Sigmoid colon (tissue), 7 donors: ENCODE data around the gene ZNF280C. TPM values are rescaled to one million over a fixed set of nuclear protein-coding genes. Genes with fewer than 3 reads are reported as not detected.

Source experiments
- DNase-seq: peaks from one replicate; pipeline ENCODE4 v3.0.0-alpha.2; 2019
- H3K27ac ChIP-seq, 4 donors: fragments of 200-600 bp; sonication (generic); one replicate each; pipeline ENCODE4 v1.5.1; 2016 to 2019; ENCODE audit warnings: mild to moderate bottlenecking in 1 of 4
- H3K27me3 ChIP-seq, 3 donors: fragments of 200-600 bp; sonication (generic); one replicate each; pipeline ENCODE4 v1.5.1; 2019; ENCODE audit warnings: mild to moderate bottlenecking in 1 of 3
- H3K36me3 ChIP-seq, 4 donors: fragments of 200-600 bp; sonication (generic); one replicate each; pipeline ENCODE4 v1.5.1; 2016 to 2019
- H3K4me1 ChIP-seq, 4 donors: fragments of 200-600 bp; sonication (generic); one replicate each; pipeline ENCODE4 v1.5.1; 2017 to 2019
- H3K4me3 ChIP-seq, 4 donors: fragments of 200-600 bp; sonication (generic); one replicate each; pipeline ENCODE4 v1.5.1; 2017 to 2019; ENCODE audit warnings: mild to moderate bottlenecking in 2 of 4, moderate library complexity in 1 of 4
- H3K9me3 ChIP-seq, 4 donors: fragments of 200-600 bp in 3 of 4; sonication (generic) in 3 of 4; one replicate each; pipeline versions ENCODE4 v1.5.1 to v1.6.1; 2013 to 2019
- EP300 ChIP-seq, 4 donors: sonication (generic); formaldehyde crosslinking; IDR thresholded peaks; one replicate each; pipeline ENCODE4 v1.6.1; 2017; ENCODE audit warnings: antibody characterized with exemption in 4 of 4
- POLR2A ChIP-seq, 2 donors: fragments of 450-650 bp; IDR thresholded peaks; one replicate each; pipeline ENCODE4 v1.6.1; 2016; ENCODE audit warnings: antibody characterized with exemption in 2 of 2, mild to moderate bottlenecking in 2 of 2, moderate library complexity in 2 of 2
- POLR2AphosphoS5 ChIP-seq, 4 donors: sonication (generic); formaldehyde crosslinking; IDR thresholded peaks; one replicate each; pipeline ENCODE4 v1.6.1; 2017; ENCODE audit warnings: antibody characterized with exemption in 4 of 4
- WGBS, 2 donors: extraction: QIAGEN DNeasy Blood & Tissue Kit; methylation state at CpG; one replicate each; pipeline ENCODE4 v1.1.7; 2013; 5-methylcytosine and 5-hydroxymethylcytosine counted together
- intact Hi-C: fragments of 100-400 bp; cut with DNase I; formaldehyde crosslinking; loops from one replicate; pipeline ENCODE4 v1.15.1; 2023
- polyA plus RNA-seq, 3 donors: library from polyadenylated mRNA; stranded (reverse); fragments of 200-250 nt; gene quantifications; one replicate each; pipeline ENCODE4 v1.2.3, GENCODE V29; 2013
- total RNA-seq, 4 donors: library from RNA; depleted of rRNA; stranded (reverse); fragments of >200 nt; gene quantifications; one replicate each; pipeline ENCODE4 v1.1.0, GENCODE V29; 2016
- TF ChIP-seq, protein P1 (sequence below), 4 experiments: fragments of 450-650 bp in 3 of 4; fragments of 200-600 bp in 1 of 4; IDR thresholded peaks; one replicate each; pipeline ENCODE4 v1.5.1; 2016 to 2019; ENCODE audit warnings: antibody characterized with exemption in 4 of 4, mild to moderate bottlenecking in 3 of 4, moderate library complexity in 2 of 4
- donor health status: healthy with polysubstance abuse.
- donor health status: Bipolar disorder and iron deficiency.
- donor health status: healthy.

Gene ZNF280C
- total and polyA plus RNA-seq, 7 donors, result under 0.01 to 6.4 (median 5.3) TPM

DNA sequence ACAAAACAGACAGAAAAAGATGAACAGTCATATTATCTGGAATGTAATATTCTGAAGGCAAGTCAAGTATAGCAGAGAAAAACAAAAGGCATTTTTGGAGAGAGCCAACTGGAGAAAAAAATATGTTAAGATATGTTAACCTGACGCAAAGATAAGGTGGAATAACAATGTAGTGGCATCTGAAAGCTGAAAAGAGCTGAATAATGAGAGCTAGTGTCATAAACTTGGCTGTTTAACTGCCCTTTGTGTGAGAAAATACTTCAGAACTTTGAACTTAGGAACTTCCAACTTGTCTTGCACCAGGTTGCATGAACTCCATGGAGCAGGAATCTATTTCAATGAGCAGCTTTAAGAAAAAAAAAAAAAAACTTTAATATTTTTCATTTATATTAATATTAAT is 64.1 kb downstream of the ZNF280C start:
- Histone ChIP-seq H3K9me3 (no peaks in the 10 kb centered on the region), H3K4me1 (no peaks in the 10 kb centered on the region), H3K27me3 (no peaks in the 10 kb centered on the region), H3K36me3 (peaks cover 0 to 9% (median 0%) of the 10 kb centered on the region in 4 donors), H3K4me3 (no peak overlapping the region), H3K27ac (no peak overlapping the region)
- TF ChIP-seq, protein P1, sequence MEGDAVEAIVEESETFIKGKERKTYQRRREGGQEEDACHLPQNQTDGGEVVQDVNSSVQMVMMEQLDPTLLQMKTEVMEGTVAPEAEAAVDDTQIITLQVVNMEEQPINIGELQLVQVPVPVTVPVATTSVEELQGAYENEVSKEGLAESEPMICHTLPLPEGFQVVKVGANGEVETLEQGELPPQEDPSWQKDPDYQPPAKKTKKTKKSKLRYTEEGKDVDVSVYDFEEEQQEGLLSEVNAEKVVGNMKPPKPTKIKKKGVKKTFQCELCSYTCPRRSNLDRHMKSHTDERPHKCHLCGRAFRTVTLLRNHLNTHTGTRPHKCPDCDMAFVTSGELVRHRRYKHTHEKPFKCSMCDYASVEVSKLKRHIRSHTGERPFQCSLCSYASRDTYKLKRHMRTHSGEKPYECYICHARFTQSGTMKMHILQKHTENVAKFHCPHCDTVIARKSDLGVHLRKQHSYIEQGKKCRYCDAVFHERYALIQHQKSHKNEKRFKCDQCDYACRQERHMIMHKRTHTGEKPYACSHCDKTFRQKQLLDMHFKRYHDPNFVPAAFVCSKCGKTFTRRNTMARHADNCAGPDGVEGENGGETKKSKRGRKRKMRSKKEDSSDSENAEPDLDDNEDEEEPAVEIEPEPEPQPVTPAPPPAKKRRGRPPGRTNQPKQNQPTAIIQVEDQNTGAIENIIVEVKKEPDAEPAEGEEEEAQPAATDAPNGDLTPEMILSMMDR (IDR thresholded peaks at IDR 0.05), result no peak
- TF ChIP-seq EP300 (IDR thresholded peaks at IDR 0.05), result no peak
- intact Hi-C loops, result no loop called here
- 19 to 75% methylated on average over 1 of the region's 1 CpG for WGBS, 2 donors
- no peak for DNase-seq

DNA sequence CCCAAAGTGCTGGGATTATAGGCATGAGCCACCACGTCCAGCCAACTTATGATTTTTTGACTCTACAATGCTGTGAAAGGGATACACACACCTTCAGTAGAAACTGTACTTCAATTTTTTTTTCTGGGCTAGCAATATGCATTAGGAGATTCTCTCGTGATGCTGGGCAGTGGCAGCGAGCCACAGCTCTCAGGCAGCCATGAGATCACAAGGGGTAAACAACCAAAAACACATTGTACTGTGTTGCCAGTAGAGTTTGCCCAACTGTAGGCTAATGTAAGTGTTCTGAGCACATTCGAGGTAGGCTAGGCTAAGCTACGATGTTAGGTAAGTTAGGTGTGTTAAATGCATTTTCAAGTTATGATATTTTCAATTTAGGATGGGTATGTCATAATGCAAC is 71.2 kb downstream of the ZNF280C start:
- Histone ChIP-seq H3K4me1 (no peaks in the 10 kb centered on the region), H3K27me3 (no peaks in the 10 kb centered on the region), H3K36me3 (no peaks in the 10 kb centered on the region), H3K4me3 (no peak overlapping the region), H3K9me3 (no peaks in the 10 kb centered on the region), H3K27ac (no peak overlapping the region)
- TF ChIP-seq POLR2AphosphoS5 (IDR thresholded peaks at IDR 0.05) (no peak), POLR2A (IDR thresholded peaks at IDR 0.05) (no peak), EP300 (IDR thresholded peaks at IDR 0.05) (no peak)
- TF ChIP-seq, protein P1 (IDR thresholded peaks at IDR 0.05), result no peak
- WGBS, 2 donors, result 61 to 79% methylated on average over 5 of the region's 5 CpGs
- no peak for DNase-seq
- intact Hi-C loops, result loop anchor here (10.0 kb wide), 1 partner anchor 593 kb away; no protein-coding TSS in a partner anchor

DNA sequence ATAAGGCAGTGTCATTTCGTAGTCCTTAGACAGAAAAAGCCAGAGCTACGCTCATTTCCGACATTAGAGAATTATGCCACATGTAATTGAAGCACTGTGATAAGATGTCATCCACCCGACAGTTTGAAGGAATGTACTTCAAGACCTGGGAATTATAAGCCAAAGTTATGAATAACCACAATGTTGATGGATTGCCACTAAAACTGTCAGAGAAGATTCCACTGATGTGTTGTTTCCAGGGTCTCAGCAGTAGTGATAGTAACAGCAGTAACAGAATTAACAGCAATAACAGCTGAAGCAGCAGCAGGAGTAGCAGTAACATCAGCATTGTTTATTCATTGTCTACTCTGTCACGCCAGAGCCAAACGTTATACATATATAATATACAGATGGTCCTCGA is 72.2 kb downstream of the ZNF280C start:
- no peak for DNase-seq
- Histone ChIP-seq H3K27ac (no peak overlapping the region), H3K36me3 (no peaks in the 10 kb centered on the region), H3K4me3 (no peak overlapping the region), H3K9me3 (no peaks in the 10 kb centered on the region), H3K27me3 (no peaks in the 10 kb centered on the region), H3K4me1 (no peaks in the 10 kb centered on the region)
- TF ChIP-seq POLR2A (IDR thresholded peaks at IDR 0.05), result no peak
- no peak for TF ChIP-seq EP300 (IDR thresholded peaks at IDR 0.05)
- no peak for TF ChIP-seq POLR2AphosphoS5 (IDR thresholded peaks at IDR 0.05)
- TF ChIP-seq, protein P1 (IDR thresholded peaks at IDR 0.05), result no peak
- intact Hi-C loops, result loop anchor here (10.0 kb wide), 1 partner anchor 592 kb away; no protein-coding TSS in a partner anchor
- 34 to 69% methylated on average over 7 of the region's 7 CpGs for WGBS, 2 donors

DNA sequence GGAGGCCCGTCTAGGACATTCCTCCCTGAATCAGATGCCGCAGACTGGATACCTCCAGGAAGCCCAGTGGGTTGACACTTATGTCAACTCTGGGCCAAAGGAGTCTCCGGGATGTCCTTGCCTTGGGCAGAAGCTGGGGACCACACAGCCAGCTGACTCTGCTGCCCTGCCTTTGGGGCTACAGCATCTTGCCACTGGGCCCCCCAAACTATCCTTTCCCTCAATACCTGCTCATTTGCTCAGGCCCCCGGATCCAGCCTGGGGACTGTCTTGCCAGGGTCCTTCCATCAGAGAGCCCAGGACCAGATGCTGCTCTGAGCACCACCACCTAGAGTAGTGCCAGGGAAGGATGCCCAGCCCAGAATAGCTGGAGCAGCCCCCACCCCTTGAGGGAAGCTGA is 77.9 kb downstream of the ZNF280C start:
- intact Hi-C loops, result loop anchor here (10.0 kb wide), 1 partner anchor 586 kb away; no protein-coding TSS in a partner anchor
- no peak overlapping the region for H3K4me3 ChIP-seq
- H3K27me3 ChIP-seq, result no peaks in the 10 kb centered on the region
- H3K9me3 ChIP-seq, result no peaks in the 10 kb centered on the region
- H3K27ac ChIP-seq, result no peak overlapping the region
- no peak for TF ChIP-seq EP300 (IDR thresholded peaks at IDR 0.05)
- TF ChIP-seq, protein P1 (IDR thresholded peaks at IDR 0.05), result no peak
- TF ChIP-seq POLR2AphosphoS5 (IDR thresholded peaks at IDR 0.05), result no peak
- no peak for TF ChIP-seq POLR2A (IDR thresholded peaks at IDR 0.05)
- no peaks in the 10 kb centered on the region for H3K4me1 ChIP-seq
- H3K36me3 ChIP-seq, result no peaks in the 10 kb centered on the region
- WGBS, 2 donors, result 92 to 93% methylated on average over 4 of the region's 4 CpGs
- peak; percentile 40 for DNase-seq

DNA sequence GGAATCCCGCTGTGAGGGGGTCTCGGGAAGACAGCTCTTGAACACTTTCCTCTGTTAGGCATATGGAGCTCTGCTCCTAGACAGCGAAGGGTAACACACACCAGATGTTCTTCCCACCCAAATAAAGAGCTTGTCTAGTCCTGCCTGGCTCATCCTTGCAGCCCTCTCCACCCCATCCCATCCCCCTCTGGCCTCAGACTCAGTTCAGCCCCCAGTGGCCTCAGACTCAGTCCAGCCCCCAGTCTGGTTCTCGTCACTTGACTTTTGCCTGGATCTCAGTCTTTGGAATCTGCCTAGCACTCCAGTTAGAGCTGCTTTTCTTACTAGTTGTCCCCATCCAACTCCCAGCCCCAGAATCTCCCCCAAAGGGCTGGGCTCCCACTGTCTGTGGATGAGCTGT is 82.0 kb downstream of the ZNF280C start:
- WGBS, 2 donors, result 81 to 87% methylated on average over 4 of the region's 4 CpGs
- Histone ChIP-seq H3K4me3 (no peak overlapping the region), H3K27ac (peak overlapping the region in 1 of 4 donors; percentile 15), H3K36me3 (no peaks in the 10 kb centered on the region), H3K4me1 (no peaks in the 10 kb centered on the region), H3K9me3 (no peaks in the 10 kb centered on the region), H3K27me3 (no peaks in the 10 kb centered on the region)
- intact Hi-C loops, result no loop called here
- peak; percentile 63 for DNase-seq
- TF ChIP-seq EP300 (IDR thresholded peaks at IDR 0.05), result no peak
